Naive B cell (primary cell): ENCODE measurements around the gene VAV2. TPM values are rescaled to one million over a fixed set of nuclear protein-coding genes. Genes with fewer than 3 reads are reported as not detected.

ENCODE experiments used
- ATAC-seq, 2 donors: fragments of 150-1000 bp; cut with Tn5 transposase; 2 replicates each; pipeline ENCODE4 v1.10.0; 2021; ENCODE audit warnings: low read depth in 2 of 2, mild to moderate bottlenecking in 2 of 2, moderate library complexity in 2 of 2
- DNase-seq: peaks from one replicate; pipeline ENCODE4 v3.0.0; 2022
- H3K27ac Mint-ChIP-seq, 6 donors: one replicate each; pipeline ENCODE4 v1.8.0; 2020 to 2022; ENCODE audit warnings: mild to moderate bottlenecking in 6 of 6, mixed read lengths in 6 of 6, moderate library complexity in 5 of 6, inconsistent platforms in 2 of 6
- H3K27me3 Mint-ChIP-seq, 3 donors: one replicate each; pipeline ENCODE4 v1.8.0; 2021 to 2022; ENCODE audit warnings: mixed read lengths in 3 of 3, mild to moderate bottlenecking in 1 of 3
- H3K36me3 Mint-ChIP-seq, 2 donors: one replicate each; pipeline ENCODE4 v1.8.0; 2020 to 2022; ENCODE audit warnings: mixed read lengths in 2 of 2, inconsistent platforms in 1 of 2, mild to moderate bottlenecking in 1 of 2
- H3K4me1 Mint-ChIP-seq, 3 donors: one replicate each; pipeline ENCODE4 v1.8.0; 2020 to 2022; ENCODE audit warnings: mixed read lengths in 3 of 3, inconsistent platforms in 1 of 3, mild to moderate bottlenecking in 1 of 3, moderate library complexity in 1 of 3
- H3K4me3 Mint-ChIP-seq, 8 donors: one replicate each; pipeline ENCODE4 v1.8.0; 2020 to 2022; ENCODE audit warnings: mild to moderate bottlenecking in 8 of 8, mixed read lengths in 8 of 8, moderate library complexity in 8 of 8, inconsistent platforms in 2 of 8
- H3K9me3 Mint-ChIP-seq, 7 donors: one replicate each; pipeline ENCODE4 v1.8.0; 2020 to 2022; ENCODE audit warnings: mixed read lengths in 7 of 7, mild to moderate bottlenecking in 5 of 7, inconsistent platforms in 2 of 7, moderate library complexity in 1 of 7
- polyA plus RNA-seq, 6 donors: library from polyadenylated mRNA; unstranded; fragments of 300-500 nt; fragmentation: Illumina TruSeq; gene quantifications; one replicate each; pipeline ENCODE4 v1.2.3, GENCODE V29; 2021; ENCODE audit warnings: low read depth in 6 of 6

The VAV2 gene
- polyA plus RNA-seq, 6 donors from 2014 or later = 5.7 to 33.3 (median 15.2) TPM

- H3K27ac Mint-ChIP-seq = no peak overlapping the region
- H3K36me3 Mint-ChIP-seq = peaks cover 0 to 8% of the 10 kb centered on the region in 2 donors
- peaks cover 0 to 5% (median 0%) of the 10 kb centered on the region in 7 donors for H3K9me3 Mint-ChIP-seq
- ATAC-seq (no peak), DNase-seq (no peak)
- peaks cover 4 to 25% (median 9%) of the 10 kb centered on the region in 3 donors for H3K27me3 Mint-ChIP-seq
- H3K4me1 Mint-ChIP-seq = peaks cover 0 to 5% (median 0%) of the 10 kb centered on the region in 3 donors
- no peak overlapping the region for H3K4me3 Mint-ChIP-seq
These were observed 7.7 kb upstream of the VAV2 start for GRCh38 chr9:133999851-134000265.

DNA sequence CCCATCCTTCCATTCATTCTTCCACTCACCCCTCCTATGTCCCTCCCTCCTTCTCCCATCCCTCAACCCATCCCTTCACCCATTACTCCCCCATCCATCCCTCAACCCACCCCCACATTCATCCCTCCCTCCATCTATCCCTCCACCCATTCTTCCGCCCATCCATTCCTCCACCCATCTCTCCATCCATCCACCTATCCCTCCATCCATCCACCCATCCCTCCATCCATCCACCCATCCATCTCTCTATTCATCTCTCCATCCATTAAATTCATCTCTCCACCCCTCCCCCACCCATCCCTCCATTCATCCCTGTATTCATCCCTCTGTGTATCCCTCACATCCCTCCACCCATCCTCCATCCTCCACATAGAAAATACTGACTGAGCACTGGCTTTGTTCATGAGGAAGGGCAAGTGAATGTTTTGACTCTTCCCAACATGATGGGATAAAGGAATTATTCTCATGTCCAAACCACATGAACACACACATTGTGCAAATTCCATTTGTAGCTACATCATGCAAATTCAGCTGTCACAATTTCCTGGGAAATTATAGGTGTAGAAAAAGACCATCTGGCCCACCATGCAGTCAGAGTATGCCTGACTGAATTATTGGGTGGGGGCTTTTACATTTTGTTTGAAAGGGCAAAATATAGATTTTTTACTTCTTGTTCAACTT, 6.9 kb upstream of the VAV2 start:
- H3K4me1 Mint-ChIP-seq = peaks cover 6 to 10% (median 7%) of the 10 kb centered on the region in 3 donors
- no peak for DNase-seq

DNA sequence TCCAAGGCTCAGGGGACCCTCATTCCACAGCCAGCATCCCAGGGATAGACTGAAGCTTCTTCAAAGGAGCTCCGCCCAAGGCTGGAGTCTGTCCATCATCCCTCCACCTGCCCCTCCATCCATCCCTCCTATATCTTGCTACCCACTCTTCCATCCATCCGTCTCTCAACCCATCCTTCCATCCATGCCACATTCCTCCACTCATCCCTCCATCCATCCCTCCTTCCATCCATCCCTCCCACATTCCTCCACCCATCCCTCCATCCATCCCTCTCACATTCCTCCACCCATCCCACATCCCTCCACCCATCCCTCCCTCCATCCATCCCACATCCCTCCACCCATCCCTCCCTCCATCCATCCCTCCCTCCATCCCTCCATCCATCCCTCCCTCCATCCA, 5.5 kb upstream of the VAV2 start:
- DNase-seq (no peak), ATAC-seq (no peak)
- Mint-ChIP-seq H3K27me3 (peaks cover 0 to 22% (median 4%) of the 10 kb centered on the region in 3 donors), H3K4me3 (no peak overlapping the region), H3K4me1 (peaks cover 9 to 13% (median 13%) of the 10 kb centered on the region in 3 donors), H3K9me3 (peaks cover 0 to 2% (median 0%) of the 10 kb centered on the region in 7 donors), H3K36me3 (no peaks in the 10 kb centered on the region), H3K27ac (no peak overlapping the region)

More for the DNA sequence above, 6.9 kb upstream of the VAV2 start:
- H3K9me3 Mint-ChIP-seq = peaks cover 0 to 5% (median 0%) of the 10 kb centered on the region in 7 donors
- H3K27ac Mint-ChIP-seq = no peak overlapping the region
- H3K36me3 Mint-ChIP-seq = peaks cover 0 to 8% of the 10 kb centered on the region in 2 donors
- no peak overlapping the region for H3K4me3 Mint-ChIP-seq
- H3K27me3 Mint-ChIP-seq = peaks cover 4 to 25% (median 9%) of the 10 kb centered on the region in 3 donors
- no peak for ATAC-seq

DNA sequence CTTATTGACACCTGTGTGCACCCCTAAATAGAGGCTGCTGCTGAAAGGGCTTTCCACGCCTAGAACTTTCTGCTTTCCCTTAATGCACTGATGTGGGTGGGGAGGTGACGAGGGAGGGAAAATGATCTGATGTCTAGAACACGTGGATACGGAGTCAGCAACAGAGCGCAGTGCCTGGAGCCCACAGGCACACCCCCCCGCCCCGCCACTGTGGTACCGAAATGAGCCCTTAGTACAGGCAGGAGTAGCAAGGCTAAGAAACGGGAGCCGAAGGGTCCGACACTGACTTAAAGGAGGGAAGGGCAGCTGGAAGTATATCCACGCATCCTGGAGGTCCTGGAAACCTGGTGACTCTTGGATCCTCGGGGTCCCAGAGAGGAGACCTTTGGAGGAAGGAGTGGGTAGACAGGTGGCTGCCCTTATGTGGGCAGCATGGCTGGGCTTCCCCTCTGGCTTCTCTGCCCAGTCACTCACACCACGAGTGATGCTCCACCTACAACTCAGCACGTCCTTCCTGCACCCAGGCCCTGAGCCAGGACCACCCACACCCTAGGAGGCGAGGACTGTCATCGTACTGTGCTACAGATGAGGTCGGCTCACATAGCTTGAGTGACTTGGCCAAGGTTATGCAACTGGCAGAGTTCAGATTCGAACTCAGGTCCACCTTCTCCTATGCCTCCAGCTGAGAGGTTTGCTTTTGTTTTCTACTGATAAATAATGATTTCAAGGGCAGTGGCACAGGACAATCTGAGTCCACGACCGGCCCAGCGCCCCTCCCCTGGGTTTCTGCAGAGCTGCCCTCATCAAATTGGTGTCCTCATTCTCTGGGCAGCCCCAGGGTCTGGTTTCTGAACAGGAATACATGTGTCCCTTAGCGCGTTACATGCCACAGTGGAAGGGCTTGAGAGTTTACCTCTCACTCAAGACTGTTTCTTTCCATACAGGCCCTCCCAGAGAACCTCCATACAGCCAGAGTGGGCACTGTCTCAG, 4.7 kb upstream of the VAV2 start:
- no peaks in the 10 kb centered on the region for H3K36me3 Mint-ChIP-seq
- DNase-seq (no peak), ATAC-seq (no peak)
- H3K4me1 Mint-ChIP-seq = peaks cover 9 to 13% (median 13%) of the 10 kb centered on the region in 3 donors
- peak overlapping the region in 2 of 8 donors; percentile 9 to 40 for H3K4me3 Mint-ChIP-seq
- peak overlapping the region in 1 of 6 donors; percentile 15 for H3K27ac Mint-ChIP-seq
- no peaks in the 10 kb centered on the region for H3K9me3 Mint-ChIP-seq
- peaks cover 0 to 15% (median 4%) of the 10 kb centered on the region in 3 donors for H3K27me3 Mint-ChIP-seq

DNA sequence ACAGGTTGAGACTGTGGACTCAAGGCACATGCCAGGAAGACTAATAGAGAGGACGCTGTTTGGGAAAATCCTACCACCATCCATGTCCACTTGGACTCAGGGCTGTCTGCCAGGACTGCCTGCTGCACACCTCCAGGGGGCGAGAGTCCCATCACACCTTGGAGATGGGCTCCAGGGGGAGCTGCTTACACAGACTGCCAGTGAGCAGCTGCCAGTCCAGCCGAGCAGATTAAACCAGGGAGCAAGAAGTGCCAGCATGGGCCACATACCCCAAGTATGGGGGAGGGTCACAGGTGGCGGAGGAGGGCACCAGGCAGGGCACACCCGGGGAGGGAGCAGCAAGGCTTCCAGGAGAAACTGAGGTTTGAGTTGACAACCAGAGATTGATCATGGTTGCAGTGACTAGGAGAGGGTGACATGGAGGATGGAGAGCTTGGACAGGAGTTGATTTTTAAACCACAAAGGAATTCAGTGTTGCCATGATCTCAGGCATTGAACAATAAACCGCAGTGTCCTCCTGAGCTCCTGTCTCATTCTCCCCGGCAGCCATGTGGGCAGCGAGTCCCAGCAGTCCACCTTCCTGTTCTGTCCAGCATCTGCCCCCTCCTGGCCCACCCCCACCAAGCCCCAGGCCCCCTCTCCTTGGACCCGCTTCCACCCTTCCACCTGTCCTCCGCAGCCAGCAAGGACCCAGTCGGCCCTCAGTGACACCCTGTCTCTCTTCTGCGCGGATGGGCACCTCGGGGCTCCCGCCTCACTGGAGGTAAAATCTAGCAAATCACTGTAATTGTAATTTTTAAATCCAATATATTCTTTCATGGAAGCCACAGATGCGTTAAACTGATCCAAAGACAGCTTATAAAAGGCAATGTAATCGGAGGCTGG, 3.1 kb upstream of the VAV2 start:
- H3K27me3 Mint-ChIP-seq = peaks cover 0 to 13% (median 4%) of the 10 kb centered on the region in 3 donors
- no peaks in the 10 kb centered on the region for H3K36me3 Mint-ChIP-seq
- peak overlapping the region in 2 of 6 donors; percentile 70 to 88 for H3K27ac Mint-ChIP-seq
- peaks cover 18 to 22% (median 21%) of the 10 kb centered on the region in 3 donors for H3K4me1 Mint-ChIP-seq
- H3K4me3 Mint-ChIP-seq = peak overlapping the region in 1 of 8 donors; percentile 53
- DNase-seq (no peak), ATAC-seq (no peak)
- H3K9me3 Mint-ChIP-seq = no peaks in the 10 kb centered on the region

GRCh38 chr9:133994353-133995011, 2.4 kb upstream of the VAV2 start:
- Mint-ChIP-seq H3K27ac (peak overlapping the region in 1 of 6 donors; percentile 62), H3K9me3 (no peaks in the 10 kb centered on the region), H3K4me1 (peaks cover 26 to 30% (median 29%) of the 10 kb centered on the region in 3 donors), H3K4me3 (peak overlapping the region; percentile 71 to 90 (median 80)), H3K36me3 (no peaks in the 10 kb centered on the region), H3K27me3 (peaks cover 0 to 9% (median 4%) of the 10 kb centered on the region in 3 donors)
- ATAC-seq = peak; percentile 29 to 34
- DNase-seq = peak; percentile 78

- DNase-seq (no peak), ATAC-seq (no peak)
- Mint-ChIP-seq H3K9me3 (no peaks in the 10 kb centered on the region), H3K27me3 (peaks cover 0 to 9% (median 4%) of the 10 kb centered on the region in 3 donors), H3K27ac (peak overlapping the region in 5 of 6 donors; percentile 43 to 95 (median 86)), H3K36me3 (no peaks in the 10 kb centered on the region), H3K4me1 (peaks cover 26 to 38% (median 36%) of the 10 kb centered on the region in 3 donors), H3K4me3 (peak overlapping the region; percentile 82 to 93 (median 90))
These were observed 1.6 kb upstream of the VAV2 start for GRCh38 chr9:133993635-133994253.

DNA sequence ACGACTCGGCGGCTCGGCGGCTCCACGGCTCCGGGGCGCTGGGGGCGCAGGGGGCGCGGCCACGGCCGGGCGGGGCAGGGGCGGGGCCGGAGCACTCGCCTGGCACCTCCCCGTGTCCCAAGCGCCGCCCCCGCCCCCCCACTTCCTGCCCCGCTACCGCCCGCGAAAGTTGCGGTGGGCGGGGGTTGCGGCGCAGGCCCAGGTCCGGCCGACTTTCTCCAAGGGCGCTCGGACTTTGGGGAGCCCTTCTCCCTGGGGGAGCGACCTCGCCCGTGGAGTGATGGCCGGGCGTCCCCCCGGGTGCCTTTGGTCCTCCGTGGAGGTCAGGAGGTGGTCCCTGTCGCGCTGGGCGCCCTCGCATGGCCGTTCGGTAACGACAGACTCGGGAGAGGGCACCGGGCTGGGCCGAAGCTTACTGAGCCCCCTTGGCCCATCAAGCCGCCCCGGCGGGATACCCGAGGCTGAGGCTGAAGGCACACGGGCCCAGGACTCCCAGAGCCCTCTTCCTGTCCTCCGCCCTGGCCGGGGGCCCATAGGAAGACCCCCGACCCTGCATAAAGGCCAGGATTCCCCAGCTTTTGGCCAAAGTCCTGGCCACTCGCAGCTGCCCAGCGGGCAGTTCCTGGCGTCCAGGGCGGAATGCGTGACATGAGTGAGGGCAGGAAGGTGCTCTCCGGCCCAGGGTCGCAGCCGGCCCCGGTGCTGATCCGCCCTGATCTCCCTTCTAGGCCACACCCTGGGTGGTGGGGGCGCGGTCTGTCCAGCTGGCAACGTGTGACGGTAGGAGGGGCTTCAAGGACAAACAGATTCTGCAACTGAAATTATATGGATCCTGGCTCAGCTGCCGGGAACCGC, 883 bp upstream of the VAV2 start:
- peak; percentile 74 to 75 for ATAC-seq
- peak overlapping the region in 5 of 6 donors; percentile 43 to 95 (median 86) for H3K27ac Mint-ChIP-seq
- no peaks in the 10 kb centered on the region for H3K9me3 Mint-ChIP-seq
- peaks cover 0 to 9% (median 4%) of the 10 kb centered on the region in 3 donors for H3K27me3 Mint-ChIP-seq
- no peaks in the 10 kb centered on the region for H3K36me3 Mint-ChIP-seq
- peak overlapping the region; percentile 82 to 93 (median 90) for H3K4me3 Mint-ChIP-seq
- DNase-seq = peak; percentile 81
- H3K4me1 Mint-ChIP-seq = peaks cover 31 to 45% (median 44%) of the 10 kb centered on the region in 3 donors

GRCh38 chr9:133991214-133991921, 756 bp downstream of the VAV2 start:
- DNase-seq (no peak), ATAC-seq (peak; percentile 4 to 7)
- Mint-ChIP-seq H3K27ac (peak overlapping the region in 3 of 6 donors; percentile 70 to 89 (median 73)), H3K4me1 (peaks cover 40 to 59% (median 59%) of the 10 kb centered on the region in 3 donors), H3K36me3 (no peaks in the 10 kb centered on the region), H3K4me3 (peak overlapping the region; percentile 85 to 94 (median 91)), H3K27me3 (peaks cover 0 to 3% (median 0%) of the 10 kb centered on the region in 3 donors), H3K9me3 (no peaks in the 10 kb centered on the region)

- Mint-ChIP-seq H3K27me3 (no peaks in the 10 kb centered on the region), H3K4me3 (peak overlapping the region; percentile 85 to 94 (median 91)), H3K36me3 (no peaks in the 10 kb centered on the region), H3K27ac (peak overlapping the region in 4 of 6 donors; percentile 70 to 89 (median 78)), H3K9me3 (no peaks in the 10 kb centered on the region), H3K4me1 (peaks cover 48 to 67% (median 67%) of the 10 kb centered on the region in 3 donors)
- DNase-seq (no peak), ATAC-seq (no peak)
These were observed 1.5 kb downstream of the VAV2 start for GRCh38 chr9:133990366-133991213.
